B cell (primary cell): ENCODE data around the gene NDFIP1. TPM values are rescaled to one million over a fixed set of nuclear protein-coding genes. Genes with fewer than 3 reads are reported as not detected.

Source experiments
- ATAC-seq: fragments of 200-7000 bp; cut with Tn5 transposase; one replicate; pipeline ENCODE4 v1.10.0; 2021; ENCODE audit warnings: low read depth, mild to moderate bottlenecking, moderate number of reproducible peaks, moderate library complexity
- CTCF ChIA-PET: fragments of 350-600 bp; sonication (Branson Sonifier 250); formaldehyde crosslinking; loops from one replicate; lab custom pipeline; 2021; ENCODE audit warnings: antibody characterized with exemption, inconsistent platforms; lab: Charles Lee
- POLR2A ChIA-PET: fragments of 350-600 bp; sonication (Branson Sonifier 250); formaldehyde crosslinking; loops from one replicate; lab custom pipeline; 2021; ENCODE audit warnings: antibody characterized with exemption; lab: Charles Lee
- DNase-seq: peaks from one replicate; pipeline ENCODE4 v3.0.0; 2013
- H2AFZ ChIP-seq: 2 replicates; pipeline ENCODE4 v1.6.1; 2012; ENCODE audit warnings: mild to moderate bottlenecking, low read depth, low read length; ENCODE audit not compliant: insufficient read depth, poor library complexity, severe bottlenecking
- H3K27ac ChIP-seq, 2 donors: 1 replicate in 1 of 2; 2 replicates in 1 of 2; pipeline ENCODE4 v1.5.1; 2012 to 2013; ENCODE audit warnings: low read length in 2 of 2, mild to moderate bottlenecking in 2 of 2, moderate library complexity in 1 of 2
- H3K27me3 ChIP-seq, 4 experiments: fragments of 200-600 bp in 1 of 4; sonication (generic) in 1 of 4; replicated peaks in 1 of 4; 1 replicate in 2 of 4; 2 replicates in 2 of 4; pipeline versions ENCODE4 v1.6.1 to v1.7.0; 2013 to 2016; ENCODE audit warnings: low read length in 3 of 4, mild to moderate bottlenecking in 2 of 4, mixed read lengths in 1 of 4, moderate library complexity in 1 of 4; ENCODE audit not compliant: insufficient read depth in 4 of 4, control insufficient read depth in 3 of 4; ENCODE audit errors: control extremely low read depth in 1 of 4
- H3K36me3 ChIP-seq, 2 experiments: replicated peaks in 1 of 2; 1 replicate in 1 of 2; 2 replicates in 1 of 2; pipeline versions ENCODE4 v1.6.1 to v1.7.1; 2013; ENCODE audit warnings: low read length in 1 of 2; ENCODE audit not compliant: insufficient read depth in 2 of 2, control insufficient read depth in 1 of 2; ENCODE audit errors: control extremely low read depth in 1 of 2, extremely low read depth in 1 of 2
- H3K4me1 ChIP-seq, 2 donors: fragments of 200-600 bp in 1 of 2; sonication (generic) in 1 of 2; 1 replicate in 1 of 2; 2 replicates in 1 of 2; pipeline versions ENCODE4 v1.5.1 to v1.6.1; 2013 to 2017; ENCODE audit warnings: low read length in 2 of 2; ENCODE audit not compliant: control insufficient read depth in 2 of 2, insufficient read depth in 2 of 2
- H3K4me2 ChIP-seq: replicated peaks from 2 replicates; pipeline ENCODE3; 2012; ENCODE audit warnings: mild to moderate bottlenecking, low read depth, low read length; ENCODE audit not compliant: poor library complexity, severe bottlenecking
- H3K4me3 ChIP-seq, 5 experiments: fragments of 200-600 bp in 1 of 5; sonication (generic) in 1 of 5; 1 replicate in 3 of 5; 2 replicates in 2 of 5; pipeline versions ENCODE4 v1.5.1 to v1.7.0; 2011 to 2016; ENCODE audit warnings: low read length in 4 of 5, mild to moderate bottlenecking in 4 of 5, low read depth in 2 of 5, control low read depth in 1 of 5, moderate library complexity in 1 of 5; ENCODE audit not compliant: insufficient read depth in 1 of 5; ENCODE audit errors: control extremely low read depth in 1 of 5, extremely low read depth in 1 of 5
- H3K79me2 ChIP-seq: fragments of 200-600 bp; sonication (generic); one replicate; pipeline ENCODE4 v1.6.0; 2016; ENCODE audit warnings: low read length; ENCODE audit not compliant: control insufficient read depth, insufficient read depth
- H3K9ac ChIP-seq: fragments of 200-600 bp; sonication (generic); 2 replicates; pipeline ENCODE4 v1.6.1; 2017; ENCODE audit warnings: mild to moderate bottlenecking, low read length, moderate library complexity
- H3K9me3 ChIP-seq, 3 donors: one replicate each; pipeline versions ENCODE4 v1.6.1 to v1.7.1; 2013; ENCODE audit warnings: low read length in 2 of 3; ENCODE audit not compliant: control insufficient read depth in 2 of 3, insufficient read depth in 1 of 3; ENCODE audit errors: control extremely low read depth in 1 of 3
- H4K20me1 ChIP-seq: 2 replicates; pipeline ENCODE4 v1.6.0; 2012; ENCODE audit warnings: mild to moderate bottlenecking, low read length; ENCODE audit not compliant: insufficient read depth, control insufficient read depth, poor library complexity, severe bottlenecking
- H3K27ac Mint-ChIP-seq: one replicate; pipeline ENCODE4 v1.8.0; 2021; ENCODE audit warnings: mixed read lengths
- H3K27me3 Mint-ChIP-seq: one replicate; pipeline ENCODE4 v1.8.0; 2021; ENCODE audit warnings: mixed read lengths
- H3K4me1 Mint-ChIP-seq: one replicate; pipeline ENCODE4 v1.8.0; 2021; ENCODE audit warnings: mixed read lengths
- H3K4me3 Mint-ChIP-seq: one replicate; pipeline ENCODE4 v1.8.0; 2021; ENCODE audit warnings: mixed read lengths
- H3K9me3 Mint-ChIP-seq: one replicate; pipeline ENCODE4 v1.8.0; 2022; ENCODE audit warnings: mixed read lengths; ENCODE audit not compliant: insufficient read depth
- CTCF ChIP-seq: fragments of 200-600 bp; IDR thresholded peaks from one replicate; pipeline ENCODE4 v1.8.0; 2022; ENCODE audit warnings: antibody characterized with exemption, mild to moderate bottlenecking
- EZH2 ChIP-seq: IDR thresholded peaks from 2 replicates; pipeline ENCODE4 v1.6.1; 2012; ENCODE audit warnings: borderline replicate concordance, low read depth, mild to moderate bottlenecking, moderate library complexity, low read length; ENCODE audit not compliant: insufficient read depth, poor library complexity, severe bottlenecking
- WGBS: methylation state at CpG from one replicate; pipeline ENCODE4 v1.1.5; 2013; ENCODE audit warnings: missing lambda C conversion rate; ENCODE audit not compliant: insufficient coverage; 5-methylcytosine and 5-hydroxymethylcytosine counted together
- intact Hi-C: fragments of 100-400 bp; cut with micrococcal nuclease; formaldehyde crosslinking; loops from one replicate; pipeline ENCODE4 v1.10.0; 2022
- polyA plus RNA-seq: library from polyadenylated mRNA; depleted of rRNA; stranded (reverse); fragments of >200 nt; gene quantifications from 2 replicates; pipeline ENCODE4 v1.2.3, GENCODE V29; 2012
- total RNA-seq, 2 donors: library from RNA; stranded (reverse); fragments of 120-200 nt in 1 of 2; gene quantifications; 1 replicate in 1 of 2; 2 replicates in 1 of 2; pipeline versions ENCODE4 v1.2.3 to v1.2.4, GENCODE V29; 2013 to 2022

The NDFIP1 gene
- total and polyA plus RNA-seq, 2 donors (not counting 1 experiment from before 2014, with no cell fraction given), result 10.6 to 34.6 TPM

GRCh38 chr5:142074006-142074405 lies 34.6 kb upstream of the NDFIP1 start:
- Histone ChIP-seq H3K27me3 (peaks cover 0 to 4% (median 0%) of the 10 kb centered on the region in 4 experiments), H3K4me2 (no peak overlapping the region), H3K79me2 (no peaks in the 10 kb centered on the region), H3K4me3 (no peak overlapping the region), H3K9me3 (no peaks in the 10 kb centered on the region), H2AFZ (no peak overlapping the region), H3K4me1 (no peaks in the 10 kb centered on the region), H3K36me3 (no peaks in the 10 kb centered on the region), H3K9ac (no peak overlapping the region), H3K27ac (no peak overlapping the region), H4K20me1 (no peaks in the 10 kb centered on the region)
- ATAC-seq (no peak), DNase-seq (no peak)
- no CpG with 5 or more reads among the region's 2 CpGs for WGBS
- H3K27me3 Mint-ChIP-seq, result peaks cover 10% of the 10 kb centered on the region
- H3K27ac Mint-ChIP-seq, result no peak overlapping the region
- POLR2A ChIA-PET, result no interaction called here
- intact Hi-C loops, result no loop called here
- no peaks in the 10 kb centered on the region for H3K9me3 Mint-ChIP-seq
- no peaks in the 10 kb centered on the region for H3K4me1 Mint-ChIP-seq
- CTCF ChIA-PET, result no interaction called here
- no peak overlapping the region for H3K4me3 Mint-ChIP-seq
- no peak for TF ChIP-seq EZH2
- TF ChIP-seq CTCF, result no peak

GRCh38 chr5:142078221-142078620 lies 30.4 kb upstream of the NDFIP1 start:
- no peaks in the 10 kb centered on the region for H3K27me3 ChIP-seq
- no peak for TF ChIP-seq CTCF
- no peak for TF ChIP-seq EZH2
- Mint-ChIP-seq H3K27me3 (peaks cover 18% of the 10 kb centered on the region), H3K4me1 (no peaks in the 10 kb centered on the region), H3K27ac (no peak overlapping the region), H3K4me3 (no peak overlapping the region), H3K9me3 (no peaks in the 10 kb centered on the region)
- no peaks in the 10 kb centered on the region for H3K9me3 ChIP-seq
- 93% methylated on average over 2 of the region's 3 CpGs for WGBS
- H3K27ac ChIP-seq, result no peak overlapping the region
- no peak overlapping the region for H3K4me2 ChIP-seq
- POLR2A ChIA-PET, result no interaction called here
- H3K36me3 ChIP-seq, result no peaks in the 10 kb centered on the region
- no peak overlapping the region for H3K9ac ChIP-seq
- no peaks in the 10 kb centered on the region for H3K4me1 ChIP-seq
- intact Hi-C loops, result no loop called here
- CTCF ChIA-PET, result no interaction called here
- H2AFZ ChIP-seq, result no peak overlapping the region
- no peaks in the 10 kb centered on the region for H4K20me1 ChIP-seq
- DNase-seq, result no peak
- H3K79me2 ChIP-seq, result no peaks in the 10 kb centered on the region
- H3K4me3 ChIP-seq, result no peak overlapping the region
- no peak for ATAC-seq
